A673 (cell line): ENCODE results near the gene ASB15. TPM values are rescaled to one million over a fixed set of nuclear protein-coding genes. Genes with fewer than 3 reads are reported as not detected.

ENCODE experiments used
- BruUV-seq: library from RNA; stranded (reverse); fragments of 400-500 nt; replicated peaks from 2 replicates; lab custom pipeline; 2021; lab: Mats Ljungman, UMichigan
- CTCF ChIA-PET: fragments of 300-600 bp; sonication (Branson Sonifier 250); formaldehyde crosslinking; loops from one replicate; lab custom pipeline; 2022; ENCODE audit warnings: antibody characterized with exemption; lab: Charles Lee
- POLR2A ChIA-PET: fragments of 300-600 bp; sonication (Branson Sonifier 250); formaldehyde crosslinking; loops from one replicate; lab custom pipeline; 2022; ENCODE audit warnings: antibody characterized with exemption; ENCODE audit not compliant: low non-redundant PET; lab: Charles Lee
- DNase-seq: peaks from one replicate; pipeline ENCODE4 v3.0.0-alpha.2; 2015; ENCODE audit warnings: low spot score
- H3K27ac ChIP-seq: fragments of 200-600 bp; sonication (generic); 2 replicates; pipeline ENCODE4 v1.5.1; 2016; ENCODE audit warnings: mixed run types, low read depth, mild to moderate bottlenecking, mixed read lengths, antibody characterized with exemption, low read length; ENCODE audit not compliant: poor library complexity, severe bottlenecking
- H3K27me3 ChIP-seq: fragments of 200-600 bp; sonication (generic); replicated peaks from 2 replicates; pipeline ENCODE4 v1.6.1; 2017; ENCODE audit warnings: mixed run types, low read depth, mild to moderate bottlenecking, mixed read lengths, antibody characterized with exemption, low read length; ENCODE audit not compliant: insufficient read depth, poor library complexity
- H3K36me3 ChIP-seq: fragments of 200-600 bp; sonication (generic); 2 replicates; pipeline ENCODE4 v1.6.1; 2016; ENCODE audit warnings: mixed run types, mild to moderate bottlenecking, mixed read lengths, antibody characterized with exemption, low read length; ENCODE audit not compliant: insufficient read depth, poor library complexity, severe bottlenecking
- H3K4me1 ChIP-seq: fragments of 200-600 bp; sonication (generic); 2 replicates; pipeline ENCODE4 v1.6.1; 2017; ENCODE audit warnings: mixed run types, mild to moderate bottlenecking, mixed read lengths, antibody characterized with exemption, low read length; ENCODE audit not compliant: insufficient read depth, poor library complexity, severe bottlenecking
- H3K4me3 ChIP-seq: fragments of 200-600 bp; sonication (generic); 2 replicates; pipeline ENCODE4 v1.5.1; 2016; ENCODE audit warnings: low read depth, mixed run types, mild to moderate bottlenecking, mixed read lengths, low read length; ENCODE audit not compliant: poor library complexity, severe bottlenecking
- H3K9me3 ChIP-seq: fragments of 200-600 bp; sonication (generic); 2 replicates; pipeline ENCODE4 v1.6.1; 2016; ENCODE audit warnings: mixed run types, low read depth, mild to moderate bottlenecking, mixed read lengths, antibody characterized with exemption, low read length; ENCODE audit not compliant: poor library complexity, severe bottlenecking
- EZH2 ChIP-seq: fragments of 200-600 bp; sonication (generic); IDR thresholded peaks from 2 replicates; pipeline ENCODE4 v1.6.1; 2017; ENCODE audit warnings: borderline replicate concordance, low read depth, mild to moderate bottlenecking, mixed read lengths, antibody characterized with exemption, low read length; ENCODE audit not compliant: poor library complexity, severe bottlenecking
- intact Hi-C: fragments of 100-400 bp; cut with micrococcal nuclease; formaldehyde crosslinking; loops from one replicate; pipeline ENCODE4 v1.10.0; 2022; ENCODE audit not compliant: unreplicated experiment
- total RNA-seq: library from RNA; stranded (reverse); gene quantifications from 2 replicates; pipeline ENCODE4 v1.2.3, GENCODE V29; 2021
- TF ChIP-seq, protein P1 (sequence below): fragments of 300-800, 200-600 bp; sonication (generic); conservative IDR thresholded peaks from 2 replicates; pipeline ENCODE4 v1.5.1; 2017; ENCODE audit warnings: low read depth, mild to moderate bottlenecking, antibody characterized with exemption, low read length, moderate library complexity, mixed read lengths

ASB15 gene
- total RNA-seq, 1 experiment from 2014 or later: not detected

DNA sequence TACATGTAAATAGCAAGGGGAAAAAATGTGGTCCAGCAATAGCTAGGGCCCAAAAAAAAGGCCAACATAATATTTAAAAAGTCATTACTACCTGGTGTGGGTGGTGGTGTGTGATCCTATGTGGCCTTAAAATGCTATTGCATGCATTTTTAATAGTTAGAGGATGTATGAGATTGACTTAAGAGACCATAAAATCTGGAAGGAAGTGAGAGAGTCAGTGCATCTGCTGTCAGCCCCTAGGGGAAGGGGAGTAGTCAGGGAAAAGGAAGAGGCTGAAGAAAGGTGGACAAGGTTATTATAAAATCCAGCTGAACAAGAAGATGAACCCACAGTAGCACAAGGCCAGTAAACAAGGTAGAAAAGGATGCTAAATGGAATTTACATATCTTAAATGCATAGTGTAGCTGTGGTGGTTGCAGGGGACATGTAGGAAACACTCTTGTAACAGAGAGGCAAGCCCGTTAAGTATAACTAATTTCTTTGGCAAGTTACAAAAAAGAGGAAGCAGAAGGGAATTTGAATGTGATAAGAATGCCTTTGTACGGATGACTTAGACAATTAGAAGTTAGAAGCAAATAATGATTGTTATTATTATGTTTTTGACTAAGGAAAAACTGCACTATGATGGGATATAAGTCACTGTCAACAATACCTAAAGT, 32.1 kb upstream of the ASB15 start:
- no TSS peak for BruUV-seq
- no peak overlapping the region for H3K4me3 ChIP-seq
- no peaks in the 10 kb centered on the region for H3K36me3 ChIP-seq
- ChIA-PET POLR2A (no interaction called here), CTCF (no interaction called here)
- no peaks in the 10 kb centered on the region for H3K9me3 ChIP-seq
- H3K27ac ChIP-seq: no peak overlapping the region
- no peaks in the 10 kb centered on the region for H3K27me3 ChIP-seq
- TF ChIP-seq, protein P1, sequence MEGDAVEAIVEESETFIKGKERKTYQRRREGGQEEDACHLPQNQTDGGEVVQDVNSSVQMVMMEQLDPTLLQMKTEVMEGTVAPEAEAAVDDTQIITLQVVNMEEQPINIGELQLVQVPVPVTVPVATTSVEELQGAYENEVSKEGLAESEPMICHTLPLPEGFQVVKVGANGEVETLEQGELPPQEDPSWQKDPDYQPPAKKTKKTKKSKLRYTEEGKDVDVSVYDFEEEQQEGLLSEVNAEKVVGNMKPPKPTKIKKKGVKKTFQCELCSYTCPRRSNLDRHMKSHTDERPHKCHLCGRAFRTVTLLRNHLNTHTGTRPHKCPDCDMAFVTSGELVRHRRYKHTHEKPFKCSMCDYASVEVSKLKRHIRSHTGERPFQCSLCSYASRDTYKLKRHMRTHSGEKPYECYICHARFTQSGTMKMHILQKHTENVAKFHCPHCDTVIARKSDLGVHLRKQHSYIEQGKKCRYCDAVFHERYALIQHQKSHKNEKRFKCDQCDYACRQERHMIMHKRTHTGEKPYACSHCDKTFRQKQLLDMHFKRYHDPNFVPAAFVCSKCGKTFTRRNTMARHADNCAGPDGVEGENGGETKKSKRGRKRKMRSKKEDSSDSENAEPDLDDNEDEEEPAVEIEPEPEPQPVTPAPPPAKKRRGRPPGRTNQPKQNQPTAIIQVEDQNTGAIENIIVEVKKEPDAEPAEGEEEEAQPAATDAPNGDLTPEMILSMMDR: no peak
- no peak for TF ChIP-seq EZH2
- intact Hi-C loops: no loop called here
- no peaks in the 10 kb centered on the region for H3K4me1 ChIP-seq
- no peak for DNase-seq

DNA sequence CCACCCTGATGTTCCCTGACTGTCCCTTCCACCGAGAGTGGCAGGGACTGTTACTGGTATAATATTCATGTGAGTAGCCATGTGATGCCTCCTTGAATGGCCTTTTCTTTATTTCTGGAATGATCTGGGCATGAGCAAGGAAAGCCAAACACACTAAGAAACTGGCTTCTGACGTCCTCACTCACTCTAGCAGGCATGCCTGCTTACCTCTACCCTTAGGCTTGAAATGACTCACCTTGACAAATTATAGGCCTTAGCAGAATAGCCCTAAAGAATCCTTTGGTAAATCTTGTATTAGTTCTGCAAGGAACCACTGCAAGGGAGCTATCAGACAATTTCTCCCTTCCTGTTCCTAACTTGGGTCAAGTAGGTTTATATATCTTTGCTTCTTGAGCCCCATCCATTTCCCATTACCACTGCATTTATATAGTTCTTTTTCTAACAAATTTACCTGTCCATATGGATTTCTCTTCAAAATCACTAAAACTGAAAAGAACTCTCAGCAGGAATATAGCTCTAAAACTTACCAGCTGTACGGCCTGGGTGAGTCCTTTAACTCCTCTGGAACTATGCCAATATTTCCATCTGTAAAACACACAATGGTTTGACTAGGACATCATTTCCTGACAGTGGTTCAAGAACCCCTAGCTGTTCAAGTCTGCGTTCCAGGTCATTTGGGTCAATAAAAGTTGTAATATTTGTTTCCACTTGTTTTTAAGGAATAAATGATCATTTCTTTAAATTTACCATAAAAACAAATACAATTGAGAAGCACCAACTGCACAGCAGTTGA, 31.0 kb upstream of the ASB15 start:
- no peaks in the 10 kb centered on the region for H3K36me3 ChIP-seq
- ChIA-PET POLR2A (no interaction called here), CTCF (no interaction called here)
- no peak overlapping the region for H3K27ac ChIP-seq
- TF ChIP-seq, protein P1: no peak
- no peak for TF ChIP-seq EZH2
- DNase-seq: no peak
- no peak overlapping the region for H3K4me3 ChIP-seq
- no TSS peak for BruUV-seq
- no peaks in the 10 kb centered on the region for H3K9me3 ChIP-seq
- H3K4me1 ChIP-seq: no peaks in the 10 kb centered on the region
- intact Hi-C loops: no loop called here
- no peaks in the 10 kb centered on the region for H3K27me3 ChIP-seq

DNA sequence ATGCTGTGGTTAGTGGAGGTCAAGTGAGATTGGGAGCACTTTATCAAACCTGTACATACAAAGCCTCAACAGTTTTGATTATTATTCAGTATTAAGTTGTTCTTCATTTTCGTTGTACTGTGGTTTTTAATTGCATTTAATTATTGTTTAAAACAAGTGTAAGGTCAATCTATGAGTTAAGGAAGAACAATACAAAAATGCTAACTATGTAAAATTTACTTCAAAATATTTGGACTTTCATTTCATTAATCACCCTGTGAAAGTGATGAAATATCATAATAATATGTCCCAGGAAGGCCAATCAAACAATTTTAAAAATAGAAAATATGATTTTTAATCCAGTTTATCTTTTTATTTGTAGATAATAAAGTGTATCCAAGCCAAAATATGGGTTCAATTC, 30.4 kb upstream of the ASB15 start:
- Histone ChIP-seq H3K4me1 (no peaks in the 10 kb centered on the region), H3K27ac (no peak overlapping the region), H3K36me3 (no peaks in the 10 kb centered on the region), H3K4me3 (no peak overlapping the region), H3K9me3 (no peaks in the 10 kb centered on the region), H3K27me3 (no peaks in the 10 kb centered on the region)
- no peak for TF ChIP-seq EZH2
- TF ChIP-seq, protein P1: no peak
- BruUV-seq: no TSS peak
- intact Hi-C loops: no loop called here
- CTCF ChIA-PET: no interaction called here
- POLR2A ChIA-PET: no interaction called here
- DNase-seq: no peak
